Vagina (tissue), 2 donors: ENCODE measurements around the gene TMEM163.

Source experiments
- POLR2A ChIP-seq, 2 donors: fragments of 450-650 bp; IDR thresholded peaks; one replicate each; pipeline ENCODE4 v1.6.1; 2017; ENCODE audit warnings: antibody characterized with exemption in 2 of 2, mild to moderate bottlenecking in 2 of 2, moderate library complexity in 2 of 2
- POLR2AphosphoS5 ChIP-seq, 2 donors: sonication (generic); formaldehyde crosslinking; IDR thresholded peaks; one replicate each; pipeline ENCODE4 v1.9.0; 2017; ENCODE audit warnings: antibody characterized with exemption in 2 of 2, mild to moderate bottlenecking in 2 of 2, low read depth in 1 of 2; ENCODE audit not compliant: insufficient read depth in 1 of 2
- TF ChIP-seq, protein P1 (sequence below), 3 experiments: fragments of 450-650 bp in 2 of 3; fragments of 200-600 bp in 1 of 3; sonication (generic) in 1 of 3; IDR thresholded peaks; one replicate each; pipeline ENCODE4 v1.5.1; 2017 to 2019; ENCODE audit warnings: antibody characterized with exemption in 3 of 3, mild to moderate bottlenecking in 2 of 3, moderate library complexity in 2 of 3

DNA sequence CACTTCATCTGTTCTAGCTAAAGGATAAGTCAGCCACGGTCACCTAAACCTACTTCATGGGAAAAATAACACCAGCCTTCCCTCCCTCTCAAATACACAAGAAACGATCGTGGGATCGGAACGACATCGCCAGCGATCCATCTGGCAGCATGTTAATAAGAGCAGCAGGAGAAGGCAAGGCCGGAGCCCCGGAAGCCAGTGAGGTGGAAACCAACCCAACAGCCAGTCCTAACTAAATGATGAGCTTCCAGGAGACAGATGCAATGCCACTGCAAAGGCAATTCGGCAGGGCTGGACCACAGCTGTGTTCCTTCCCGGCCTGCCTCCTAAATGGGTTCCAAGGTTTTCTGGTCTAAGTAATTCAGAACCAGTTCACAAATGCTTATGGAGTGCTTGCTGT lies 117.5 kb downstream of the TMEM163 start:
- TF ChIP-seq, protein P1, sequence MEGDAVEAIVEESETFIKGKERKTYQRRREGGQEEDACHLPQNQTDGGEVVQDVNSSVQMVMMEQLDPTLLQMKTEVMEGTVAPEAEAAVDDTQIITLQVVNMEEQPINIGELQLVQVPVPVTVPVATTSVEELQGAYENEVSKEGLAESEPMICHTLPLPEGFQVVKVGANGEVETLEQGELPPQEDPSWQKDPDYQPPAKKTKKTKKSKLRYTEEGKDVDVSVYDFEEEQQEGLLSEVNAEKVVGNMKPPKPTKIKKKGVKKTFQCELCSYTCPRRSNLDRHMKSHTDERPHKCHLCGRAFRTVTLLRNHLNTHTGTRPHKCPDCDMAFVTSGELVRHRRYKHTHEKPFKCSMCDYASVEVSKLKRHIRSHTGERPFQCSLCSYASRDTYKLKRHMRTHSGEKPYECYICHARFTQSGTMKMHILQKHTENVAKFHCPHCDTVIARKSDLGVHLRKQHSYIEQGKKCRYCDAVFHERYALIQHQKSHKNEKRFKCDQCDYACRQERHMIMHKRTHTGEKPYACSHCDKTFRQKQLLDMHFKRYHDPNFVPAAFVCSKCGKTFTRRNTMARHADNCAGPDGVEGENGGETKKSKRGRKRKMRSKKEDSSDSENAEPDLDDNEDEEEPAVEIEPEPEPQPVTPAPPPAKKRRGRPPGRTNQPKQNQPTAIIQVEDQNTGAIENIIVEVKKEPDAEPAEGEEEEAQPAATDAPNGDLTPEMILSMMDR (IDR thresholded peaks at IDR 0.05): no peak
- TF ChIP-seq POLR2A (IDR thresholded peaks at IDR 0.05) (no peak), POLR2AphosphoS5 (IDR thresholded peaks at IDR 0.05; ENCODE audit: insufficient read depth in 1 of 2, low read depth in 1 of 2) (no peak)
